Small intestine (tissue), 7 donors: ENCODE data around the gene COQ10A. TPM values are rescaled to one million over a fixed set of nuclear protein-coding genes. Genes with fewer than 3 reads are reported as not detected.

Experiments
- DNase-seq, 2 donors: peaks; one replicate each; pipeline versions ENCODE4 v3.0.0 to v3.0.0-alpha.2; 2013
- FAIRE-seq: peaks from 2 replicates; lab custom pipeline; 2012; peaks lifted over from hg19 to GRCh38; lab: Jason Lieb, UNC
- H3K27ac ChIP-seq, 3 donors: one replicate each; pipeline ENCODE4 v1.5.1; 2013; ENCODE audit warnings: low read length in 2 of 3, mild to moderate bottlenecking in 2 of 3, control low read depth in 1 of 3, inconsistent platforms in 1 of 3, low read depth in 1 of 3, moderate library complexity in 1 of 3
- H3K27me3 ChIP-seq, 3 donors: one replicate each; pipeline ENCODE4 v1.6.1; 2013; ENCODE audit warnings: low read length in 3 of 3, inconsistent platforms in 1 of 3; ENCODE audit not compliant: control insufficient read depth in 3 of 3, insufficient read depth in 3 of 3
- H3K36me3 ChIP-seq, 3 donors: one replicate each; pipeline ENCODE4 v1.6.1; 2013; ENCODE audit warnings: low read length in 3 of 3, inconsistent platforms in 1 of 3, low read depth in 1 of 3, mild to moderate bottlenecking in 1 of 3, moderate library complexity in 1 of 3; ENCODE audit not compliant: control insufficient read depth in 3 of 3, insufficient read depth in 2 of 3
- H3K4me1 ChIP-seq, 3 donors: one replicate each; pipeline ENCODE4 v1.6.1; 2013; ENCODE audit warnings: low read length in 2 of 3, inconsistent platforms in 1 of 3, low read depth in 1 of 3, mild to moderate bottlenecking in 1 of 3, moderate library complexity in 1 of 3; ENCODE audit not compliant: control insufficient read depth in 3 of 3, insufficient read depth in 2 of 3
- H3K4me3 ChIP-seq, 3 donors: one replicate each; pipeline ENCODE4 v1.5.1; 2013; ENCODE audit warnings: low read length in 3 of 3, control low read depth in 1 of 3, inconsistent platforms in 1 of 3, low read depth in 1 of 3, mild to moderate bottlenecking in 1 of 3, moderate library complexity in 1 of 3
- H3K9me3 ChIP-seq, 2 donors: one replicate each; pipeline ENCODE4 v1.6.1; 2013; ENCODE audit warnings: low read depth in 1 of 2, low read length in 1 of 2; ENCODE audit not compliant: control insufficient read depth in 2 of 2, insufficient read depth in 1 of 2
- WGBS, 3 donors: extraction: QIAGEN DNeasy Blood & Tissue Kit; methylation state at CpG; one replicate each; pipeline ENCODE4 v1.1.7; 2013; 5-methylcytosine and 5-hydroxymethylcytosine counted together
- polyA plus RNA-seq, 4 donors: library from polyadenylated mRNA; stranded (reverse) in 3 of 4; unstranded in 1 of 4; fragments of 200-250 nt in 3 of 4; fragments of 120-200 nt in 1 of 4; gene quantifications; one replicate each; pipeline versions ENCODE4 v1.2.1 to v1.2.3, GENCODE V29; 2013
- donor health status: healthy with polysubstance abuse.
- donor health status: control.
- donor health status: control.
- donor health status: Bipolar disorder and iron deficiency.
- donor health status: healthy.

COQ10A gene
- polyA plus RNA-seq, 4 donors = 5.4 to 10.5 (median 8.0) TPM

DNA sequence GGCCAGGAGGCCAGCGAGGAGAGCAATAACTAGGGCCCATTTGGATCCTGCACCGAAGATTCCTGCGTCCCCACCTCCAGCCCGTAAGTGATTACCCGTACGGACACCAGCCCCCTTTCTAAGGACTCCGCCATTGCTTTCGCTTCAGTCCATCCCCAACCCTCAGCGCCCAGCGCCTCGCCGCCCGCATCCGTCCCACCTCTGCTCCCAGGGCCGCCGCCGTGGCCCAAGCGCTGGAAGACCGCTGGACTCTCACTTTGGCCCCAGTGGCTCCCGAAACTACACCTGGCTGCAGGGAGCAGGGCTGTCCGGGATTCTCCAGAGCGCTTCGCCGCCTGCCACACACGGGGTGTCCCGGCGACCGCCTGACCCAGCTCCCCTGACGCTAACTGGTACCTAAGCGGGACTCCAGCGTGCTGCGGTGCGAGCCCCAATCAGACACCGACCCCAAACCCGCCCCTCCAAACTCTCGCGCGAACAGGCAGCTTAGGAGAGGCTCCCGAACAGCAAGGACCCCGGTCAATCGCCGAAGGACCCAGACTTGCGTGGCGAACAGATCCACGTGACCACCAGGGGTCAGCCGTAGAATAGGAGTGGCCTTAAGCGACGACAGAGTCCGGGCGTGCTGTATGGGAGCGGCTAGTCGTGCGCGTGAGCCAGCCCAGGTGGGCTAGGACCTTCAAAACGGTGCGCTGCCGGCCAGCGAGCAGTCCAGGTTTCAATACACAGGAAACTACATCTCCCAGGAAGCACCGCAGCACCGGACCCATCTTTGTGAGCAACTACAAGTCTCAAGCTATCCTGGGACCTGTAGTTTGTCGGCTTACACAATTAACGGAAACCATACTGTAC is 49.1 kb downstream of the COQ10A start, which contains the start of gene CNPY2:
Gene CNPY2, minus strand, starts transcription at position 367 of the 852 bp plus-strand sequence. CDS start 771 bp downstream, outside the sequence.
- H3K36me3 ChIP-seq = peaks cover 2 to 50% (median 7%) of the 10 kb centered on the region in 3 donors
- DNase-seq (peak; percentile 96 to 98), FAIRE-seq (no peak)
- H3K4me1 ChIP-seq = peaks cover 0 to 11% (median 0%) of the 10 kb centered on the region in 3 donors
- peak within 1 kb of the TSS; percentile 71 to 96 (median 86) for H3K4me3 ChIP-seq
- H3K9me3 ChIP-seq = no peaks in the 10 kb centered on the region
- peak within 1 kb of the TSS; percentile 87 to 93 (median 92) for H3K27ac ChIP-seq
- no peaks in the 10 kb centered on the region for H3K27me3 ChIP-seq
- WGBS, 3 donors = 0% methylated on average over 59 to 62 of the region's 62 CpGs

DNA sequence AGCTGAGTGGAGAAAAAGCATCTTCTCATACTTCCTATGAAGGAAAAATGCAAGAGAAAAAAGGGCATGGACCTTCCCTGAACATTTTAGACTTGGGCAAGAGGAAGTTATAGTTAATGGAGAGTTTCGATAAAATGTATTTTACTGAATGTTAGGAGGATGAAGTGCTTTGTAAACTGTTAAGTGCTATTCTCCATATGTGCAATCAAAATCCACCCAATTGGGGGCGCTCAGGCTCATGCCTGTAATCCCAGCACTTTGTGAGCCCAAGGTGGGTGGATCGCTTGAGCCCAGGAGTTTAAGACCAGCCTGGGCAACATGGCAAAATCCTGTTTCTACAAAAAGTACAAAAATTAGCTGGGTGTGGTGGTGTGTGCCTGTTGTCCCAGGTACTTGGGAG is 50.9 kb downstream of the COQ10A start:
- Histone ChIP-seq H3K4me1 (peaks cover 0 to 11% (median 0%) of the 10 kb centered on the region in 3 donors), H3K27me3 (no peaks in the 10 kb centered on the region), H3K36me3 (peaks cover 0 to 43% (median 7%) of the 10 kb centered on the region in 3 donors), H3K27ac (no peak overlapping the region), H3K9me3 (no peaks in the 10 kb centered on the region), H3K4me3 (no peak overlapping the region)
- WGBS, 3 donors = 93 to 96% (median 96%) methylated on average over 3 of the region's 3 CpGs
- FAIRE-seq (no peak), DNase-seq (no peak)

Other genes with a start within 250 kb of the COQ10A start
- 10 to 100 TPM in 1 of 4 donors, 1 to 10 TPM in 3; 1.1 to 16.1 (median 1.6) TPM for gene IKZF4, start 245.9 kb upstream of the COQ10A start, polyA plus RNA-seq
- gene RPS26, start 225.0 kb upstream of the COQ10A start, polyA plus RNA-seq = 1,000 to 10,000 TPM in 3 of 4 donors, 100 to 1,000 TPM in 1; 253 to 1,993 (median 1,176) TPM
- 100 to 1,000 TPM in 2 of 4 donors, 10 to 100 TPM in 2; 53.0 to 436 (median 106) TPM for gene ERBB3, start 186.8 kb upstream of the COQ10A start, polyA plus RNA-seq
- gene PA2G4, start 162.4 kb upstream of the COQ10A start, polyA plus RNA-seq = 100 to 1,000 TPM in 2 of 4 donors, 10 to 100 TPM in 2; 63.7 to 156 (median 93.2) TPM
- 1,000 to 10,000 TPM; 3,267 to 7,277 (median 5,942) TPM for gene RPL41, start 150.3 kb upstream of the COQ10A start, polyA plus RNA-seq
- 1 to 10 TPM; 1.1 to 4.0 (median 2.1) TPM for gene ZC3H10, start 148.7 kb upstream of the COQ10A start, polyA plus RNA-seq
- 10 to 100 TPM in 2 of 4 donors, 1 to 10 TPM in 2; 2.7 to 51.8 (median 23.7) TPM for gene ESYT1, start 138.7 kb upstream of the COQ10A start, polyA plus RNA-seq
- 10 to 100 TPM; 24.8 to 49.7 (median 29.9) TPM for gene MYL6B, start 114.4 kb upstream of the COQ10A start, polyA plus RNA-seq
- 1,000 to 10,000 TPM; 1,147 to 4,316 (median 2,966) TPM for gene MYL6, start 108.6 kb upstream of the COQ10A start, polyA plus RNA-seq
- 10 to 100 TPM; 18.6 to 67.5 (median 25.7) TPM for gene SMARCC2, start 77.5 kb upstream of the COQ10A start, polyA plus RNA-seq
- gene RNF41, start 45.0 kb upstream of the COQ10A start, polyA plus RNA-seq = 10 to 100 TPM; 11.4 to 31.2 (median 18.3) TPM
- gene NABP2, start 42.6 kb upstream of the COQ10A start, polyA plus RNA-seq = 10 to 100 TPM; 28.7 to 47.4 (median 34.5) TPM
- 100 to 1,000 TPM; 178 to 689 (median 367) TPM for gene SLC39A5, start 36.9 kb upstream of the COQ10A start, polyA plus RNA-seq
- 10 to 100 TPM in 2 of 4 donors, 1 to 10 TPM in 2; 5.1 to 23.9 (median 10.3) TPM for gene ANKRD52, start 8.6 kb upstream of the COQ10A start, polyA plus RNA-seq
- gene CS, start 33.4 kb downstream of the COQ10A start, polyA plus RNA-seq = 100 to 1,000 TPM in 3 of 4 donors, 10 to 100 TPM in 1; 94.6 to 138 (median 117) TPM
- 100 to 1,000 TPM in 3 of 4 donors, 10 to 100 TPM in 1; 80.0 to 195 (median 134) TPM for gene CNPY2, start 49.0 kb downstream of the COQ10A start, polyA plus RNA-seq
- gene PAN2, start 67.1 kb downstream of the COQ10A start, polyA plus RNA-seq = 10 to 100 TPM; 20.8 to 84.2 (median 31.1) TPM
- gene IL23A, start 71.9 kb downstream of the COQ10A start, polyA plus RNA-seq = under 1 TPM in 2 of 4 donors, not detected in 2; 0.57 to 0.92 TPM
- 100 to 1,000 TPM in 1 of 4 donors, 10 to 100 TPM in 3; 28.9 to 120 (median 42.7) TPM for gene STAT2, start 93.2 kb downstream of the COQ10A start, polyA plus RNA-seq
- under 1 TPM in 1 of 4 donors, not detected in 3; 0.19 TPM for gene APOF, start 95.9 kb downstream of the COQ10A start, polyA plus RNA-seq
- 10 to 100 TPM in 2 of 4 donors, 1 to 10 TPM in 2; 3.2 to 21.6 (median 8.6) TPM for gene TIMELESS, start 182.5 kb downstream of the COQ10A start, polyA plus RNA-seq
- under 1 TPM in 2 of 4 donors, not detected in 2; 0.06 to 0.07 TPM for gene MIP, start 187.7 kb downstream of the COQ10A start, polyA plus RNA-seq
- 1 to 10 TPM; 1.4 to 4.7 (median 2.6) TPM for gene SPRYD4, start 201.6 kb downstream of the COQ10A start, polyA plus RNA-seq
- 1 to 10 TPM in 2 of 4 donors, under 1 TPM in 2; 0.54 to 2.1 (median 0.87) TPM for gene GLS2, start 221.2 kb downstream of the COQ10A start, polyA plus RNA-seq